Activated CD8-positive, alpha-beta memory T cell treated with anti-CD3 and anti-CD28 coated beads, Interleukin-2, amount 50 U/mL, for 1 hour (primary cell): ENCODE results near the gene PALMD.

ENCODE experiments used
- DNase-seq: peaks from one replicate; pipeline ENCODE4 v3.0.0-alpha.2; 2020; ENCODE audit errors: extremely low read depth

PALMD gene

GRCh38 chr1:99660496-99660895, 14.6 kb downstream of the PALMD start:
- no peak for DNase-seq

GRCh38 chr1:99661780-99662179, 15.9 kb downstream of the PALMD start:
- no peak for DNase-seq

- DNase-seq = no peak
These were observed 16.7 kb downstream of the PALMD start for GRCh38 chr1:99662539-99663080.

GRCh38 chr1:99663501-99663900, 17.6 kb downstream of the PALMD start:
- no peak for DNase-seq

GRCh38 chr1:99665212-99665611, 19.3 kb downstream of the PALMD start:
- no peak for DNase-seq

GRCh38 chr1:99669376-99669775, 23.5 kb downstream of the PALMD start:
- no peak for DNase-seq

- DNase-seq = no peak
These were observed 23.9 kb downstream of the PALMD start for GRCh38 chr1:99669821-99670220.

- no peak for DNase-seq
These were observed 24.7 kb downstream of the PALMD start for GRCh38 chr1:99670583-99670982.

GRCh38 chr1:99672038-99672437, 26.1 kb downstream of the PALMD start:
- DNase-seq = no peak

GRCh38 chr1:99672530-99673213, 26.8 kb downstream of the PALMD start:
- no peak for DNase-seq

- DNase-seq = no peak
These were observed 27.4 kb downstream of the PALMD start for GRCh38 chr1:99673315-99673714.

GRCh38 chr1:99674115-99675064, 28.5 kb downstream of the PALMD start:
- DNase-seq = no peak

- DNase-seq = no peak
These were observed 29.4 kb downstream of the PALMD start for GRCh38 chr1:99675292-99675691.

- no peak for DNase-seq
These were observed 30.1 kb downstream of the PALMD start for GRCh38 chr1:99675994-99676393.

- no peak for DNase-seq
These were observed 31.0 kb downstream of the PALMD start for GRCh38 chr1:99676876-99677275.

- DNase-seq = no peak
These were observed 31.5 kb downstream of the PALMD start for GRCh38 chr1:99677416-99677815.

- no peak for DNase-seq
These were observed 34.4 kb downstream of the PALMD start for GRCh38 chr1:99680270-99680669.

GRCh38 chr1:99681583-99681982, 35.7 kb downstream of the PALMD start:
- DNase-seq = no peak

- DNase-seq = no peak
These were observed 36.4 kb downstream of the PALMD start for GRCh38 chr1:99682291-99682751.

- DNase-seq = no peak
These were observed 39.7 kb downstream of the PALMD start for GRCh38 chr1:99685516-99686180.

GRCh38 chr1:99691175-99691574, 45.3 kb downstream of the PALMD start:
- DNase-seq = no peak

- no peak for DNase-seq
These were observed 50.7 kb downstream of the PALMD start for GRCh38 chr1:99696616-99697015.
